ENCODE measurements around the gene HMMR. TPM values are rescaled to one million over a fixed set of nuclear protein-coding genes. Genes with fewer than 3 reads are reported as not detected.

HMMR gene
- total RNA-seq, 1 experiment from 2014 or later: 57.6 TPM

- Histone ChIP-seq H3K4me3 (ENCODE audit: low read depth, low read length, poor library complexity, severe bottlenecking) (no peak overlapping the region), H3K9me3 (ENCODE audit: low read depth, low read length, poor library complexity, severe bottlenecking) (no peaks in the 10 kb centered on the region), H3K36me3 (ENCODE audit: insufficient read depth, low read length, poor library complexity, severe bottlenecking) (peaks cover 50% of the 10 kb centered on the region), H3K27me3 (replicated peaks; ENCODE audit: insufficient read depth, low read depth, low read length, poor library complexity) (no peaks in the 10 kb centered on the region), H3K4me1 (ENCODE audit: insufficient read depth, low read length, poor library complexity, severe bottlenecking) (peaks cover 14% of the 10 kb centered on the region), H3K27ac (ENCODE audit: low read depth, low read length, poor library complexity, severe bottlenecking) (no peak overlapping the region)
- BruUV-seq (replicated peaks): no TSS peak
- intact Hi-C loops (cut with micrococcal nuclease; ENCODE audit: unreplicated experiment): no loop called here
- TF ChIP-seq EZH2 (IDR thresholded peaks at IDR 0.05; ENCODE audit: borderline replicate concordance, low read depth, low read length, poor library complexity, severe bottlenecking) (no peak), CTCF (conservative IDR thresholded peaks at IDR 0.05; ENCODE audit: low read depth, low read length) (no peak)
- no peak for DNase-seq (ENCODE audit: low spot score)
- ChIA-PET POLR2A (ENCODE audit: low non-redundant PET) (no interaction called here), CTCF (no interaction called here)
Observed at GRCh38 chr5:163456029-163456589, 4.3 kb upstream of the HMMR start.

- CTCF ChIA-PET: interaction anchor here (0.7 kb wide), 1 partner anchor 1009 kb away, joined by 3 read pairs; no protein-coding TSS in a partner anchor
- H3K36me3 ChIP-seq (ENCODE audit: insufficient read depth, low read length, poor library complexity, severe bottlenecking): peaks cover 49% of the 10 kb centered on the region
- no peak for DNase-seq (ENCODE audit: low spot score)
- BruUV-seq (replicated peaks): no TSS peak
- peaks cover 14% of the 10 kb centered on the region for H3K4me1 ChIP-seq (ENCODE audit: insufficient read depth, low read length, poor library complexity, severe bottlenecking)
- H3K27me3 ChIP-seq (replicated peaks; ENCODE audit: insufficient read depth, low read depth, low read length, poor library complexity): no peaks in the 10 kb centered on the region
- TF ChIP-seq EZH2 (IDR thresholded peaks at IDR 0.05; ENCODE audit: borderline replicate concordance, low read depth, low read length, poor library complexity, severe bottlenecking): no peak
- no peak for TF ChIP-seq CTCF (conservative IDR thresholded peaks at IDR 0.05; ENCODE audit: low read depth, low read length)
- H3K9me3 ChIP-seq (ENCODE audit: low read depth, low read length, poor library complexity, severe bottlenecking): no peaks in the 10 kb centered on the region
- H3K4me3 ChIP-seq (ENCODE audit: low read depth, low read length, poor library complexity, severe bottlenecking): no peak overlapping the region
- intact Hi-C loops (cut with micrococcal nuclease; ENCODE audit: unreplicated experiment): no loop called here
- H3K27ac ChIP-seq (ENCODE audit: low read depth, low read length, poor library complexity, severe bottlenecking): no peak overlapping the region
- POLR2A ChIA-PET (ENCODE audit: low non-redundant PET): no interaction called here
Observed at GRCh38 chr5:163456840-163457239, 3.6 kb upstream of the HMMR start.

GRCh38 chr5:163458778-163459385, 1.6 kb upstream of the HMMR start:
- BruUV-seq (replicated peaks): no TSS peak
- Histone ChIP-seq H3K4me1 (ENCODE audit: insufficient read depth, low read length, poor library complexity, severe bottlenecking) (peaks cover 31% of the 10 kb centered on the region), H3K27me3 (replicated peaks; ENCODE audit: insufficient read depth, low read depth, low read length, poor library complexity) (no peaks in the 10 kb centered on the region), H3K4me3 (ENCODE audit: low read depth, low read length, poor library complexity, severe bottlenecking) (peak overlapping the region; percentile 84), H3K9me3 (ENCODE audit: low read depth, low read length, poor library complexity, severe bottlenecking) (no peaks in the 10 kb centered on the region), H3K27ac (ENCODE audit: low read depth, low read length, poor library complexity, severe bottlenecking) (peak overlapping the region; percentile 100), H3K36me3 (ENCODE audit: insufficient read depth, low read length, poor library complexity, severe bottlenecking) (peaks cover 33% of the 10 kb centered on the region)
- intact Hi-C loops (cut with micrococcal nuclease; ENCODE audit: unreplicated experiment): no loop called here
- ChIA-PET CTCF (no interaction called here), POLR2A (ENCODE audit: low non-redundant PET) (no interaction called here)
- TF ChIP-seq CTCF (conservative IDR thresholded peaks at IDR 0.05; ENCODE audit: low read depth, low read length): no peak
- TF ChIP-seq EZH2 (IDR thresholded peaks at IDR 0.05; ENCODE audit: borderline replicate concordance, low read depth, low read length, poor library complexity, severe bottlenecking): no peak
- DNase-seq (ENCODE audit: low spot score): no peak
